Suprapubic skin (tissue), 4 donors: ENCODE results near the gene OMP. TPM values are rescaled to one million over a fixed set of nuclear protein-coding genes. Genes with fewer than 3 reads are reported as not detected.
A peak's percentile ranks its signal among the peaks of the same experiment; 100 is the strongest.
"Not testable (repeated sequence)": the region's sequence is repeated elsewhere in the genome, so short reads cannot be mapped to it uniquely, and the experiment has no call there.

Experiments used
- DNase-seq, 2 donors: peaks; one replicate each; pipeline ENCODE4 v3.0.0-alpha.2; 2019; ENCODE audit warnings: low spot score in 2 of 2
- H3K27ac ChIP-seq: fragments of 200-600 bp; sonication (generic); one replicate; pipeline ENCODE4 v1.5.1; 2019
- H3K27me3 ChIP-seq: fragments of 200-600 bp; sonication (generic); one replicate; pipeline ENCODE4 v1.5.1; 2019
- H3K36me3 ChIP-seq: fragments of 200-600 bp; sonication (generic); one replicate; pipeline ENCODE4 v1.5.1; 2019
- H3K4me1 ChIP-seq: fragments of 200-600 bp; sonication (generic); one replicate; pipeline ENCODE4 v1.5.1; 2019
- H3K4me3 ChIP-seq: fragments of 200-600 bp; sonication (generic); one replicate; pipeline ENCODE4 v1.5.1; 2019; ENCODE audit warnings: mild to moderate bottlenecking
- H3K9me3 ChIP-seq: fragments of 200-600 bp; sonication (generic); one replicate; pipeline ENCODE4 v1.5.1; 2019
- CTCF ChIP-seq, 2 donors: fragments of 200-600 bp in 1 of 2; fragments of 450-650 bp in 1 of 2; sonication (generic) in 1 of 2; IDR thresholded peaks; one replicate each; pipeline ENCODE4 v1.5.1; 2016 to 2019; ENCODE audit warnings: antibody characterized with exemption in 2 of 2, mild to moderate bottlenecking in 1 of 2, moderate library complexity in 1 of 2
- EP300 ChIP-seq: sonication (generic); formaldehyde crosslinking; IDR thresholded peaks from one replicate; pipeline ENCODE4 v1.6.1; 2017; ENCODE audit warnings: antibody characterized with exemption
- POLR2A ChIP-seq, 2 donors: fragments of 450-650 bp; IDR thresholded peaks; one replicate each; pipeline ENCODE4 v1.6.1; 2017; ENCODE audit warnings: antibody characterized with exemption in 2 of 2, mild to moderate bottlenecking in 2 of 2, moderate library complexity in 2 of 2
- POLR2AphosphoS5 ChIP-seq, 3 donors: sonication (generic); formaldehyde crosslinking; IDR thresholded peaks; one replicate each; pipeline ENCODE4 v1.6.1; 2017; ENCODE audit warnings: antibody characterized with exemption in 3 of 3
- WGBS: methylation state at CpG from one replicate; pipeline ENCODE4 v1.1.5; 2018; 5-methylcytosine and 5-hydroxymethylcytosine counted together
- total RNA-seq, 4 donors: library from RNA; depleted of rRNA; stranded (reverse); fragments of >200 nt; gene quantifications; one replicate each; pipeline ENCODE4 v1.1.0, GENCODE V29; 2016

OMP gene
- total RNA-seq, 4 donors from 2014 or later, result 9.6 TPM; not detected in 3

- DNase-seq, result peak in 1 of 2 donors; percentile 34
- Histone ChIP-seq H3K36me3 (no peaks in the 10 kb centered on the region), H3K4me3 (no peak overlapping the region), H3K4me1 (no peaks in the 10 kb centered on the region), H3K27ac (no peak overlapping the region), H3K27me3 (no peaks in the 10 kb centered on the region), H3K9me3 (no peaks in the 10 kb centered on the region)
- WGBS, result 89% methylated on average over 8 of the region's 8 CpGs
- TF ChIP-seq POLR2A (IDR thresholded peaks at IDR 0.05), result no peak
- TF ChIP-seq POLR2AphosphoS5 (IDR thresholded peaks at IDR 0.05), result no peak
- no peak for TF ChIP-seq CTCF (IDR thresholded peaks at IDR 0.05)
- no peak for TF ChIP-seq EP300
These were observed 6.0 kb upstream of the OMP start for GRCh38 chr11:77096591-77097019.

- H3K9me3 ChIP-seq, H3K27me3 ChIP-seq, H3K27ac ChIP-seq, H3K4me1 ChIP-seq, H3K36me3 ChIP-seq, H3K4me3 ChIP-seq, DNase-seq: not testable (repeated sequence)
- WGBS, result 84% methylated on average over 4 of the region's 4 CpGs
These were observed 5.5 kb upstream of the OMP start for GRCh38 chr11:77097180-77097579.

- H3K9me3 ChIP-seq, result no peaks in the 10 kb centered on the region
- TF ChIP-seq CTCF (IDR thresholded peaks at IDR 0.05), result no peak
- no peak for TF ChIP-seq EP300
- no peak for TF ChIP-seq POLR2A (IDR thresholded peaks at IDR 0.05)
- TF ChIP-seq POLR2AphosphoS5 (IDR thresholded peaks at IDR 0.05), result no peak
- no peaks in the 10 kb centered on the region for H3K27me3 ChIP-seq
- H3K4me1 ChIP-seq, result no peaks in the 10 kb centered on the region
- H3K27ac ChIP-seq, result no peak overlapping the region
- 96% methylated on average over 14 of the region's 14 CpGs for WGBS
- no peaks in the 10 kb centered on the region for H3K36me3 ChIP-seq
- no peak overlapping the region for H3K4me3 ChIP-seq
- DNase-seq, result peak in 1 of 2 donors; percentile 46
These were observed 2.2 kb upstream of the OMP start for GRCh38 chr11:77100166-77101042.

- TF ChIP-seq POLR2A (IDR thresholded peaks at IDR 0.05) (no peak), CTCF (IDR thresholded peaks at IDR 0.05) (peak in 1 of 2 donors; percentile 31), EP300 (no peak), POLR2AphosphoS5 (IDR thresholded peaks at IDR 0.05) (no peak)
- no peaks in the 10 kb centered on the region for H3K36me3 ChIP-seq
- H3K4me3 ChIP-seq, result no peak overlapping the region
- H3K27me3 ChIP-seq, result no peaks in the 10 kb centered on the region
- WGBS, result 92% methylated on average over 5 of the region's 5 CpGs
- DNase-seq, result no peak
- H3K9me3 ChIP-seq, result no peaks in the 10 kb centered on the region
- peaks cover 1% of the 10 kb centered on the region for H3K4me1 ChIP-seq
- no peak overlapping the region for H3K27ac ChIP-seq
These were observed 1.6 kb upstream of the OMP start for GRCh38 chr11:77101043-77101537.

GRCh38 chr11:77103319-77103718 is 679 bp downstream of the OMP start:
- no peak for DNase-seq
- TF ChIP-seq CTCF (IDR thresholded peaks at IDR 0.05), result no peak
- TF ChIP-seq POLR2A (IDR thresholded peaks at IDR 0.05), result no peak
- no peak for TF ChIP-seq POLR2AphosphoS5 (IDR thresholded peaks at IDR 0.05)
- no peak for TF ChIP-seq EP300
- 36% methylated on average over 1 of the region's 2 CpGs for whole genome bisulfite sequencing
- H3K36me3 ChIP-seq, result no peaks in the 10 kb centered on the region
- no peaks in the 10 kb centered on the region for H3K27me3 ChIP-seq
- no peak overlapping the region for H3K27ac ChIP-seq
- no peaks in the 10 kb centered on the region for H3K9me3 ChIP-seq
- peaks cover 7% of the 10 kb centered on the region for H3K4me1 ChIP-seq
- no peak overlapping the region for H3K4me3 ChIP-seq
